Gastrocnemius medialis (tissue), 4 donors: ENCODE data around the gene PROC. TPM values are rescaled to one million over a fixed set of nuclear protein-coding genes. Genes with fewer than 3 reads are reported as not detected.

ENCODE experiments used
- ATAC-seq, 2 donors: fragments of 150-250 bp; one replicate each; pipeline ENCODE4 v1.9.1; 2016
- DNase-seq, 2 donors: peaks; one replicate each; pipeline ENCODE4 v3.0.0-alpha.2; 2019
- H3K27ac ChIP-seq, 4 donors: fragments of 200-600 bp; sonication (generic); 1 replicate in 1 of 4; 2 replicates in 3 of 4; pipeline ENCODE4 v1.5.1; 2016 to 2018; ENCODE audit warnings: mild to moderate bottlenecking in 2 of 4, moderate library complexity in 1 of 4
- H3K27me3 ChIP-seq, 3 donors: fragments of 200-600 bp; sonication (generic) in 2 of 3; 1 replicate in 1 of 3; 2 replicates in 2 of 3; pipeline versions ENCODE4 v1.5.1 to v1.6.0; 2016 to 2019; ENCODE audit warnings: mild to moderate bottlenecking in 1 of 3, moderate library complexity in 1 of 3
- H3K36me3 ChIP-seq, 2 donors: fragments of 200-600 bp; sonication (generic) in 1 of 2; one replicate each; pipeline ENCODE4 v1.5.1; 2017 to 2018
- H3K4me1 ChIP-seq, 2 donors: fragments of 200-600 bp; sonication (generic) in 1 of 2; one replicate each; pipeline ENCODE4 v1.5.1; 2016 to 2017; ENCODE audit warnings: mild to moderate bottlenecking in 2 of 2
- H3K4me3 ChIP-seq, 4 donors: fragments of 200-600 bp; sonication (generic) in 3 of 4; 1 replicate in 1 of 4; 2 replicates in 3 of 4; pipeline ENCODE4 v1.5.1; 2016 to 2019; ENCODE audit warnings: mild to moderate bottlenecking in 2 of 4
- H3K9me3 ChIP-seq, 3 donors: fragments of 200-600 bp; sonication (generic) in 2 of 3; 1 replicate in 1 of 3; 2 replicates in 2 of 3; pipeline ENCODE4 v1.5.1; 2016 to 2019
- POLR2A ChIP-seq, 2 donors: fragments of 450-650 bp; IDR thresholded peaks; one replicate each; pipeline ENCODE4 v1.6.1; 2017; ENCODE audit warnings: antibody characterized with exemption in 2 of 2, mild to moderate bottlenecking in 2 of 2, moderate library complexity in 2 of 2
- in situ Hi-C, 4 donors: fragments of 200-750 bp; cut with MboI; loops; one replicate each; pipeline versions ENCODE4 v1.15.0 to v1.8.0; 2017; ENCODE audit warnings: low sequenced_read_pairs in 4 of 4
- intact Hi-C: fragments of 100-400 bp; cut with DNase I; formaldehyde crosslinking; loops from one replicate; pipeline ENCODE4 v1.15.1; 2023; ENCODE audit warnings: low total_unique reads
- microRNA-seq, 2 donors: library from miRNA; unstranded; fragments of <30 nt; microRNA quantifications; one replicate each; pipeline ENCODE4, GENCODE V29; 2016; ENCODE audit warnings: borderline replicate concordance in 2 of 2
- total RNA-seq, 4 donors: library from RNA; depleted of rRNA; stranded (reverse); fragments of >200 nt; gene quantifications; one replicate each; pipeline versions ENCODE4 v1.1.0 to v1.2.3, GENCODE V29; 2016
- TF ChIP-seq, protein P1 (sequence below), 5 experiments: fragments of 450-650 bp in 3 of 5; fragments of 200-600 bp in 2 of 5; sonication (generic) in 2 of 5; IDR thresholded peaks in 4 of 5; conservative IDR thresholded peaks in 1 of 5; 1 replicate in 4 of 5; 2 replicates in 1 of 5; pipeline ENCODE4 v1.5.1; 2016 to 2019; ENCODE audit warnings: antibody characterized with exemption in 5 of 5, mild to moderate bottlenecking in 3 of 5, moderate library complexity in 3 of 5

Gene PROC
- total RNA-seq, 4 donors from 2014 or later: 0.29 to 0.58 TPM; not detected in 2

DNA sequence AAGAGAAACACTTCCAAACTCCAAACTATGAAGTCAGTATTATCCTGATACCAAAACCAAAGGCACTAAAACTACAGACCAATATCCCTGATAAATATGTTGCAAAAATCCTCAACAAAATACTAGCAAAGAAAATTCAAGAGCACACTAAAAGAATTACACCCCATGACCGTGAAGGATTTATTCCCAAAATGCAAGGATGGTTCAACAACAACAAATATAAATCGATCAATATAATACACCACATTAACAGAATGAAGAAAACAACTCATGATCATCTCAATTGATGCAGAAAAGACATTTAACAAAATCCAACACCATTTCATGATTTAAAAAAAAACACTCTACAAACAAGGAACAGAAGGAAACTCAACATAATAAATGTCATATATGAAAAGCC, 57.6 kb downstream of the PROC start:
- Histone ChIP-seq H3K4me3 (no peak overlapping the region), H3K36me3 (peaks cover 0 to 6% of the 10 kb centered on the region in 2 donors), H3K4me1 (no peaks in the 10 kb centered on the region), H3K27ac (no peak overlapping the region), H3K9me3 (no peaks in the 10 kb centered on the region), H3K27me3 (no peaks in the 10 kb centered on the region)
- no peak for ATAC-seq
- in situ Hi-C loops (loop anchor here in 3 of 4 donors (10.0 to 25.0 kb wide), 2 partner anchors 138 to 151 kb away; no protein-coding TSS in a partner anchor), intact Hi-C loops (loop anchor here (5.0 to 10.0 kb wide), 3 partner anchors 118 to 281 kb away; no protein-coding TSS in a partner anchor)
- TF ChIP-seq, protein P1, sequence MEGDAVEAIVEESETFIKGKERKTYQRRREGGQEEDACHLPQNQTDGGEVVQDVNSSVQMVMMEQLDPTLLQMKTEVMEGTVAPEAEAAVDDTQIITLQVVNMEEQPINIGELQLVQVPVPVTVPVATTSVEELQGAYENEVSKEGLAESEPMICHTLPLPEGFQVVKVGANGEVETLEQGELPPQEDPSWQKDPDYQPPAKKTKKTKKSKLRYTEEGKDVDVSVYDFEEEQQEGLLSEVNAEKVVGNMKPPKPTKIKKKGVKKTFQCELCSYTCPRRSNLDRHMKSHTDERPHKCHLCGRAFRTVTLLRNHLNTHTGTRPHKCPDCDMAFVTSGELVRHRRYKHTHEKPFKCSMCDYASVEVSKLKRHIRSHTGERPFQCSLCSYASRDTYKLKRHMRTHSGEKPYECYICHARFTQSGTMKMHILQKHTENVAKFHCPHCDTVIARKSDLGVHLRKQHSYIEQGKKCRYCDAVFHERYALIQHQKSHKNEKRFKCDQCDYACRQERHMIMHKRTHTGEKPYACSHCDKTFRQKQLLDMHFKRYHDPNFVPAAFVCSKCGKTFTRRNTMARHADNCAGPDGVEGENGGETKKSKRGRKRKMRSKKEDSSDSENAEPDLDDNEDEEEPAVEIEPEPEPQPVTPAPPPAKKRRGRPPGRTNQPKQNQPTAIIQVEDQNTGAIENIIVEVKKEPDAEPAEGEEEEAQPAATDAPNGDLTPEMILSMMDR (IDR thresholded peaks at IDR 0.05 in 4 of 5, conservative IDR thresholded peaks at IDR 0.05 in 1 of 5): no peak
- no peak for TF ChIP-seq POLR2A (IDR thresholded peaks at IDR 0.05)
- no peak for DNase-seq

Small RNA genes within 50 kb of the gene (microRNA-seq; reads per million reads assigned to microRNA genes)
- gene MIR4783: 0 reads per million in 2 donors

Other genes with a start within 250 kb of the PROC start
- not detected for gene CYP27C1, start 198.1 kb upstream of the PROC start, total RNA-seq
- gene ERCC3, start 124.3 kb upstream of the PROC start, total RNA-seq: 10 to 100 TPM; 24.9 to 28.2 (median 26.7) TPM
- gene MAP3K2, start 30.5 kb upstream of the PROC start, total RNA-seq: 10 to 100 TPM; 33.8 to 46.4 (median 39.4) TPM
- gene IWS1, start 108.1 kb downstream of the PROC start, total RNA-seq: 10 to 100 TPM; 50.5 to 77.0 (median 65.3) TPM
- gene MYO7B, start 117.3 kb downstream of the PROC start, total RNA-seq: under 1 TPM in 3 of 4 donors, not detected in 1; 0.07 to 0.83 (median 0.51) TPM
- gene GPR17, start 227.7 kb downstream of the PROC start, total RNA-seq: under 1 TPM in 1 of 4 donors, not detected in 3; 0.20 TPM